ENCODE data around the gene EFHD2. TPM values are rescaled to one million over a fixed set of nuclear protein-coding genes. Genes with fewer than 3 reads are reported as not detected.

The EFHD2 gene
- polyA plus RNA-seq, 1 donor from 2014 or later = 10.3 TPM

- no peak overlapping the region for H3K4me2 ChIP-seq (ENCODE audit: low read length)
- H3K4me3 ChIP-seq (ENCODE audit: low read length) = no peak overlapping the region
- H3K27ac ChIP-seq (ENCODE audit: low read length) = no peak overlapping the region
- no peak overlapping the region for H3K9ac ChIP-seq (ENCODE audit: low read length)
- TF ChIP-seq SMC3 (conservative IDR thresholded peaks at IDR 0.05; ENCODE audit: poor library complexity) (no peak), EP300 (conservative IDR thresholded peaks at IDR 0.05; ENCODE audit: poor library complexity, severe bottlenecking) (no peak), RAD21 (conservative IDR thresholded peaks at IDR 0.05) (no peak), CTCF (IDR thresholded peaks at IDR 0.05; ENCODE audit: poor library complexity, severe bottlenecking) (no peak), REST (IDR thresholded peaks at IDR 0.05; ENCODE audit: borderline replicate concordance) (no peak), EZH2 (IDR thresholded peaks at IDR 0.05; ENCODE audit: borderline replicate concordance, insufficient read depth, low read length, poor library complexity, severe bottlenecking) (no peak), TAF1 (IDR thresholded peaks at IDR 0.05; ENCODE audit: low read depth) (no peak), POLR2AphosphoS5 (IDR thresholded peaks at IDR 0.05) (no peak), MXI1 (conservative IDR thresholded peaks at IDR 0.05; ENCODE audit: poor library complexity, severe bottlenecking) (no peak)
- H3F3A ChIP-seq (ENCODE audit: insufficient read depth, low read length, poor library complexity, severe bottlenecking) = no peaks in the 10 kb centered on the region
- no peak overlapping the region for H2AFZ ChIP-seq (ENCODE audit: low read depth, low read length)
- H4K20me1 ChIP-seq (ENCODE audit: insufficient read depth) = no peaks in the 10 kb centered on the region
- H3K27me3 ChIP-seq (ENCODE audit: insufficient read depth, low read depth, low read length) = no peaks in the 10 kb centered on the region
- no peaks in the 10 kb centered on the region for H3K36me3 ChIP-seq (ENCODE audit: insufficient read depth, low read length)
- no peaks in the 10 kb centered on the region for H3K9me2 ChIP-seq (ENCODE audit: insufficient read depth, low read length)
- H3K79me2 ChIP-seq (replicated peaks; ENCODE audit: insufficient read depth, low read length) = no peaks in the 10 kb centered on the region
- H3K9me3 ChIP-seq (ENCODE audit: low read length) = no peaks in the 10 kb centered on the region
These were observed 43.3 kb downstream of the EFHD2 start for GRCh38 chr1:15452866-15453571.

- no peaks in the 10 kb centered on the region for H3F3A ChIP-seq (ENCODE audit: insufficient read depth, low read length, poor library complexity, severe bottlenecking)
- no peak for TF ChIP-seq TAF1 (IDR thresholded peaks at IDR 0.05; ENCODE audit: low read depth)
- TF ChIP-seq RAD21 (conservative IDR thresholded peaks at IDR 0.05) = no peak
- no peak for TF ChIP-seq EP300 (conservative IDR thresholded peaks at IDR 0.05; ENCODE audit: poor library complexity, severe bottlenecking)
- TF ChIP-seq EZH2 (IDR thresholded peaks at IDR 0.05; ENCODE audit: borderline replicate concordance, insufficient read depth, low read length, poor library complexity, severe bottlenecking) = no peak
- no peak overlapping the region for H2AFZ ChIP-seq (ENCODE audit: low read depth, low read length)
- no peaks in the 10 kb centered on the region for H3K79me2 ChIP-seq (replicated peaks; ENCODE audit: insufficient read depth, low read length)
- no peaks in the 10 kb centered on the region for H3K9me2 ChIP-seq (ENCODE audit: insufficient read depth, low read length)
- no peak overlapping the region for H3K4me3 ChIP-seq (ENCODE audit: low read length)
- no peaks in the 10 kb centered on the region for H3K27me3 ChIP-seq (ENCODE audit: insufficient read depth, low read depth, low read length)
- H3K9me3 ChIP-seq (ENCODE audit: low read length) = no peaks in the 10 kb centered on the region
- H3K36me3 ChIP-seq (ENCODE audit: insufficient read depth, low read length) = no peaks in the 10 kb centered on the region
- H3K27ac ChIP-seq (ENCODE audit: low read length) = no peak overlapping the region
- no peak overlapping the region for H3K9ac ChIP-seq (ENCODE audit: low read length)
- H4K20me1 ChIP-seq (ENCODE audit: insufficient read depth) = no peaks in the 10 kb centered on the region
- no peak overlapping the region for H3K4me2 ChIP-seq (ENCODE audit: low read length)
These were observed 44.0 kb downstream of the EFHD2 start for GRCh38 chr1:15453734-15454133.

Measured in neural cell (in vitro differentiated cells).